H1 (cell line): ENCODE measurements around the gene ICE1.

ENCODE experiments used
- BCL11A ChIP-seq, 2 experiments: IDR thresholded peaks; one replicate each; pipeline ENCODE4 v1.6.1; 2011; ENCODE audit warnings: low read depth in 2 of 2, low read length in 2 of 2, mild to moderate bottlenecking in 2 of 2
- CBX8 ChIP-seq: fragments of 300-800, 300-1000 bp; sonication (generic); IDR thresholded peaks from 2 replicates; pipeline ENCODE4 v1.7.1; 2016; ENCODE audit warnings: low read depth, low read length, borderline replicate concordance
- CTCF ChIP-seq, 3 experiments: IDR thresholded peaks; 1 replicate in 2 of 3; 2 replicates in 1 of 3; pipeline versions ENCODE4 v1.5.1 to v1.6.1; 2011; ENCODE audit warnings: low read length in 3 of 3, mild to moderate bottlenecking in 3 of 3, inconsistent platforms in 2 of 3, low read depth in 1 of 3, moderate library complexity in 1 of 3; ENCODE audit not compliant: insufficient read depth in 1 of 3; ENCODE audit errors: control extremely low read depth in 1 of 3
- EGR1 ChIP-seq: IDR thresholded peaks from 2 replicates; pipeline ENCODE4 v1.6.1; 2011; ENCODE audit warnings: low read depth, low read length, borderline replicate concordance
- EP300 ChIP-seq, 2 experiments: IDR thresholded peaks; 1 replicate in 1 of 2; 2 replicates in 1 of 2; pipeline ENCODE4 v1.6.1; 2011 to 2012; ENCODE audit warnings: low read depth in 2 of 2, low read length in 2 of 2, mild to moderate bottlenecking in 2 of 2, borderline replicate concordance in 1 of 2, inconsistent platforms in 1 of 2, moderate library complexity in 1 of 2
- GTF2F1 ChIP-seq: IDR thresholded peaks from 2 replicates; pipeline ENCODE4 v1.6.1; 2012; ENCODE audit warnings: low read depth, low read length, improper control_type of control experiment, borderline replicate concordance
- HDAC6 ChIP-seq: IDR thresholded peaks from one replicate; pipeline ENCODE4 v1.7.1; 2012; ENCODE audit warnings: low read depth, mild to moderate bottlenecking, inconsistent platforms, low read length, moderate library complexity
- MAFK ChIP-seq: IDR thresholded peaks from 2 replicates; pipeline ENCODE4 v1.6.1; 2012; ENCODE audit warnings: low read depth, mild to moderate bottlenecking, improper control_type of control experiment, low read length
- SIRT6 ChIP-seq: IDR thresholded peaks from one replicate; pipeline ENCODE4 v1.7.1; 2012; ENCODE audit warnings: low read length, inconsistent platforms
- TF ChIP-seq, protein P1 (sequence below): IDR thresholded peaks from 2 replicates; pipeline ENCODE4 v1.6.1; 2012; ENCODE audit warnings: low read length, inconsistent platforms

GRCh38 chr5:5436203-5436760 is 13.8 kb downstream of the ICE1 start:
- TF ChIP-seq CTCF (IDR thresholded peaks at IDR 0.05; ENCODE audit: control extremely low read depth in 1 of 3, insufficient read depth in 1 of 3, low read depth in 1 of 3, low read length in 3 of 3): no peak
- no peak for TF ChIP-seq CBX8
- TF ChIP-seq BCL11A (IDR thresholded peaks at IDR 0.05; ENCODE audit: low read depth in 2 of 2, low read length in 2 of 2): no peak
- TF ChIP-seq SIRT6: no peak
- TF ChIP-seq EGR1: no peak
- no peak for TF ChIP-seq HDAC6
- no peak for TF ChIP-seq GTF2F1
- TF ChIP-seq MAFK: no peak
- no peak for TF ChIP-seq EP300 (IDR thresholded peaks at IDR 0.05; ENCODE audit: borderline replicate concordance in 1 of 2, low read depth in 2 of 2, low read length in 2 of 2)
- TF ChIP-seq, protein P1, sequence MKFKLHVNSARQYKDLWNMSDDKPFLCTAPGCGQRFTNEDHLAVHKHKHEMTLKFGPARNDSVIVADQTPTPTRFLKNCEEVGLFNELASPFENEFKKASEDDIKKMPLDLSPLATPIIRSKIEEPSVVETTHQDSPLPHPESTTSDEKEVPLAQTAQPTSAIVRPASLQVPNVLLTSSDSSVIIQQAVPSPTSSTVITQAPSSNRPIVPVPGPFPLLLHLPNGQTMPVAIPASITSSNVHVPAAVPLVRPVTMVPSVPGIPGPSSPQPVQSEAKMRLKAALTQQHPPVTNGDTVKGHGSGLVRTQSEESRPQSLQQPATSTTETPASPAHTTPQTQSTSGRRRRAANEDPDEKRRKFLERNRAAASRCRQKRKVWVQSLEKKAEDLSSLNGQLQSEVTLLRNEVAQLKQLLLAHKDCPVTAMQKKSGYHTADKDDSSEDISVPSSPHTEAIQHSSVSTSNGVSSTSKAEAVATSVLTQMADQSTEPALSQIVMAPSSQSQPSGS: no peak
